Anterior cingulate cortex (tissue), 58 donors: ENCODE measurements around the gene DBF4B.

Experiments
- DNase-seq, 58 donors: peaks; one replicate each; lab custom pipeline; 2025; lab: John Stamatoyannopoulos, UW

The DBF4B gene

GRCh38 chr17:44758414-44759085, 50.1 kb downstream of the DBF4B start, which contains the start of gene ADAM11:
ADAM11 (plus strand) TSS chr17:44758988; CDS start chr17:44759200, 212 bp downstream.
- DNase-seq = peak in 6 of 58 donors; percentile 25 to 49 (median 30)

- DNase-seq = peak in 2 of 58 donors; percentile 15 to 49
These were observed 50.8 kb downstream of the DBF4B start for GRCh38 chr17:44759086-44759915.

GRCh38 chr17:44759916-44760243, 51.4 kb downstream of the DBF4B start:
- DNase-seq = no peak

DNA sequence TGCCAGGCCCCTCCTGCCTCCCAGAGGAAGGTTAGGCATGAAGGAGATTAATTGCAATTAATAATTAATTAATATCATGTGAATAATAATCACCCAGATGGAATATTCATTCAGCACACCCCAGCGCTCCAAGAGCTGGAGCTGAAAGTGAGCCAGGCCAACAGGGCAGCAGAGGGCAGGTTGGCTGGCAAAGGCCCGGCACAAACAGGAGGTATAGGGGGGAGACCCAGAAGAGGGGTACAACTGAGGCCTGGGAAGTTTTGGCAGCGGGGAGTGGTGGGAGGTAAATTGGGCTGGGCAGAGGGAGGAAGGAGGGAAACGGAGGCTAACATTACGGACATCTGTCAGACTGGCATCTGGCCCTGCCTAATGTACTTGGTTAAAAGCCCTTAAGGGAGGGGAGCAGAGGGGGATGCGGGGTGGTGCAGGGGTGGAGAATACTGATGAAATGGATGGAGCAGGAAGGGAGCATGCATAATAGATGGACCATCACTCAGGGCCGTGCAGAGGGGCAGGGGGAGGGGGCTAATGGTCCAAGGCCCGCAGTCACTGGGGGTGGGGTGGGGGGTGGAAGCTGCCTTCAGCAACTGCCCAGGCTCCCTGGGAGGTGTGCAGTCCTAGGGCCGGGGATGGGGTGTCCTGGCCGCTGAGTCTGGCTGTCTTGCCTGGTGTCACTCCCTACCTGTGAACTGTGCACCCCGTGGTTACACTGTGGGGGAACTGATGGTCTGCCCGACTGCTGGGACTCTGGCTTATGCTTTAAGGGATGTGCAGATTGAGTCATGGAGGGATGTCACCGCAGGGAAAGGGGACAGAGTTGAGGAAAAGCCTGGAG, 52.2 kb downstream of the DBF4B start:
- DNase-seq = no peak

- DNase-seq = no peak
These were observed 53.7 kb downstream of the DBF4B start for GRCh38 chr17:44761932-44762810.

DNA sequence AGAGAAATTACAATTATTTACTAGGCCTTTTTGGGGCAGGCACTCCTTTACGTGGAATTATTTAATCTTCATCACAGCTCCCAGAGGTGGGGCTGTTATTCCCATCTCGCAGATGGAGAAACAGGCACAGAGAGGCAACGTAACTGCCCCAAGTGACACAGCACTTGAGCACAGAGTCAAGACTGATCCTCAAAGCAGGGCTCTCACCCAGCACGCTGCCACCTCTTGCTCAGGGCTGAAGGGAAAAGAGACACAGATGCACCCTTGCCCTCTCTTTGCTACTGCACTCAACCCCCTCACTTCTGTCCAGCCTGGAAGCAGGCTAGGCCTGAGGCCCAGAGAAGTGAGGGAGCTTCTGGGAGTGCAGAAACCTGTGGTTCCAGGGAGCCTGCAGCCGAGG, 54.7 kb downstream of the DBF4B start:
- no peak for DNase-seq

GRCh38 chr17:44765965-44766364, 57.5 kb downstream of the DBF4B start:
- no peak for DNase-seq

DNA sequence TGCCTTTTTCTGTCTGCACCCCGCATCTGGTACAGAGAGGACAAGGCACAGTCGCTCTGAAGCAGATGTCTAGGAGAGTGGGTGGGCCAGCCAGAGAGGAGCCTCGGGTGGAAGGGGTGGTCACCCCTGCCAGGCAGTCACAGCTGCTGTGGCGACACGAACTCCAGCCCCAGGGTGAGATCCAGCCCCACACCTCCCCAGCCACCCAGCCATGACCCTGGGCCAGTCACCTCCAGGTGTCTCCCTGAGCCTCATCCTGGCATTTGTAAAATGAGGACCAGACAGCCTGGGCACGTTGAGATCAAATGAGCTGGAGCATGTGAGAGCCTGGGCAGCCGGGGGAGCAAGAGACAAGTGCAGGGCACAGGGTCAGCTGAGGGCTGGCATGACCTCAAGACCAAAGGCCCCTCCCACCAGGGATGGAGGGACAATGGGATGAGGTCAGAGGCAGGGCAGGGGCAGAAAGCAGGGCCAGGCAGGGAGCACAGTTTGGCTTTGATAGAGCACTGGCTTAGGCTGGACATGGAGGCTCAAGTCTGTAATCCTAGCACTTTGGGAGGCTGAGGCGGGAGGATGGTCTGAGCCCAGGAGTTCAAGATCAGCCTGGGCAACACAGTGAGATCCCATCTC, 58.1 kb downstream of the DBF4B start:
- DNase-seq = peak in 18 of 58 donors; percentile 10 to 53 (median 24)

- no peak for DNase-seq
These were observed 59.0 kb downstream of the DBF4B start for GRCh38 chr17:44767493-44767892.

DNA sequence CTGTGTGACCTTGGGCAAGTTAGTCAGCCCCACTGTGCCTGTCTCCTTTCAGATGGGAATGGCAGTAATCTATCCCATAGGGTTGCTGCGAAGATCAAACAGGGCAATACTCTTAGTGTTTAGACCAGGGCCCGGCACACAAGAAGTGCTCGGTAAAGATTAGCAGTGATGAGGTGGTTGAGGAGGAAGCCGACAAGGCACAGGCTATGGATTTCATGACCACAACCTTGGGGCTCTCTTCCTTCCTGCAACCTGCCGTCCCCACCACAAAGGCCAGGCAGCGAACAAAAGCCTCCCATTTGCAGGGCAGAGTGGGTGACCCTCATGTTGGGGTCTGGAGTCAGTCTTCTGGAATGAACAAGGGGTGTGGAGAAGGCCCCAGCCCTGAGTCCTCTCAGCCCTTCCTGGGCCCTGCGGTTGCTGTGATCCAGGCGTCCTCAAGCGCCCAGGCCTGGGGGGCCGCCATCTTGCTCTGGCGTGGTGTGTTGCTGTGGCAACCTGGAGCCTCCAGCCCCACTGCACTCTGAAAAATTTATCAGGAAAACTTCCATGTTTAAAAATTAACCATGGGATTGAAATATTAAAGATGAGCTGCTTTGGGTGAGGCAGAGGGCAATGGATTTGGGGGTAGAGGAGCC, 60.2 kb downstream of the DBF4B start:
- DNase-seq = no peak

DNA sequence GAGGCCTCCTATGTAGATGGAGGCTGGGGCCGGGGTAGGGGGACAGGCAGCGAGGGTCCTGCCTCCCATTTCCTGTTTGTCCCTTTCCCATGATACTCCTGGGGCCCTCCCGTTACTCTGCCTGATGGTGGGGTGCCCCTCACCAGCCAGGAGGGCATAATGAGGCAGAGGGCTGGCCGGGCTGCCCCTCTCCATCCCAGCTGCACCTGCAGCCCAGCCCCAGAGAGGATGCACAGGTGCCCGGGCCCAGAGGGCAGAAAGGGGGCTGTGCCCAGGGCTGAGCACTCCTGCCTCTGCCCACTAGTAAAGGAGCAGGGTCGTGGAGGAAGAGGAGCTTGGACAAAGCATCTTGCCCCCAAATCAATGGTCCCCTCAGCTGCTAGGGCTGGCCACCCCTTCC, 60.8 kb downstream of the DBF4B start:
- no peak for DNase-seq

GRCh38 chr17:44769647-44770084, 61.2 kb downstream of the DBF4B start:
- DNase-seq = no peak

DNA sequence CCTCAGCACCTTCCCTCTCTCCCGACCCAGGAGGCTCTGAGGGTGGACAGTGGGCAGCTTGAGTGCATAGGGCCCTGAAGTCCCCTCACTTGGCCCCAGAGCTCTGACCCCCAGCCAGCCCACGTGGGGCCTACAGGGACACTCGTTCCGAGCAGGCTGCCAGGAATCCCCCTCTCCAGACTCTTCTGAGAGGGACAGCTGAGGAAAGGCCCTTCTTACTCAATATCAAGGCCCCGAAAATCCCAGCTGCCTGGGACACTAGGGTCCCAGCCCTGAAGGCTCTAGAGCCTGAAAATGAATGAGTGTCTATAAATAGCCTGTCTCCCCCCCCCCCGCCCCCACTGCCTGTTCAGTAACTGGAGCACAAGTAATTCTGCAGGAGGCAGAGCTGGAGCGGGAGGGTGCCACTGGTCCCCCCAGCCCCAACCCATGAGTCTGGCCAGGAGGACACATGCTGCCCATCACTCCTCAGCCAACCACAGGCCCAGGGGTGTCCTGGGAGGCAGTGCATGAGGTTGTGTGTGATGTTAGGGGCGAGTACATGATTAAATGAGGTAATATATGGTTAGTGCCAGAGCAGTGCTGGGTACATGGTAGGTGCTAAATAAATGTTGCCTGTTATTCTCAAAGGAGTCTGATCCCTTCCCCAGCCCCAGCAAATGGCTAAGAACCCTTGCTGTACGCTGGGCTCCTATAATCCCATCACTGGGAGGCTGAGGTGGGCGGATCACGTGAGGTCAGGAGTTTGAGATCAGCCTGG, 61.9 kb downstream of the DBF4B start:
- DNase-seq = peak in 2 of 58 donors; percentile 8 to 22

GRCh38 chr17:44772308-44773045, 64.0 kb downstream of the DBF4B start:
- DNase-seq = peak in 1 of 58 donors; percentile 26

GRCh38 chr17:44773140-44773539, 64.7 kb downstream of the DBF4B start:
- no peak for DNase-seq

GRCh38 chr17:44774271-44775135, 66.0 kb downstream of the DBF4B start:
- peak in 55 of 58 donors; percentile 33 to 93 (median 70) for DNase-seq
